Omental fat pad (tissue), 4 donors: Measurements from ENCODE around the gene MFAP3L. TPM values are rescaled to one million over a fixed set of nuclear protein-coding genes. Genes with fewer than 3 reads are reported as not detected.
"Not testable (repeated sequence)": the region's sequence is repeated elsewhere in the genome, so short reads cannot be mapped to it uniquely, and the experiment has no call there.

Experiments used
- ATAC-seq: fragments of 150-250 bp; one replicate; pipeline ENCODE4 v1.9.1; 2016; ENCODE audit warnings: mild to moderate bottlenecking, moderate library complexity; ENCODE audit not compliant: low FRiP score
- DNase-seq: peaks from one replicate; pipeline ENCODE4 v3.0.0-alpha.2; 2019; ENCODE audit warnings: low spot score
- total RNA-seq, 4 donors: library from RNA; depleted of rRNA; stranded (reverse); fragments of >200 nt; gene quantifications; one replicate each; pipeline ENCODE4 v1.1.0, GENCODE V29; 2016
- TF ChIP-seq, protein P1 (sequence below), 3 donors: fragments of 450-650 bp; IDR thresholded peaks; one replicate each; pipeline ENCODE4 v1.5.1; 2016 to 2017; ENCODE audit warnings: antibody characterized with exemption in 3 of 3, mild to moderate bottlenecking in 3 of 3, moderate library complexity in 2 of 3

Gene MFAP3L
- total RNA-seq, 4 donors from 2014 or later: 4.0 to 14.2 (median 9.4) TPM

DNA sequence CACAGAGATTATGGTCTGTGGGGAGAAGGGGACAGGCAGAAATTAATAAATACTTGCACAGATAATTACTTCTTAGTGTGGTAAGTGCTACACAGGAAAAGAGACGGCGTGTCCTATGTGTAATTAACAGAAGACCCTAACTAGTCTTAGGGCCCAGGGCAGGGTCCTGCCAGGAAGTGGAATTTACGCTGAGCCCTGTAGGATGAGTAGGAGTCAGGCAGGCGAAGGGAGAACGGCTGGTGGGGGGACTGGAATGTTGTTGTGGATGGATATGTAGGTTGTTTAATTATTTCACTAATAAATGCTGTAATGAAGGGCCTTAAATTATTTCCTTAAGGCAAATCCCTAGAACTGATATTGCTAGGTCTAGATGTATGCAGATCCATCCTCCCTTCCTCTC, 26.7 kb upstream of the MFAP3L start:
- TF ChIP-seq, protein P1, sequence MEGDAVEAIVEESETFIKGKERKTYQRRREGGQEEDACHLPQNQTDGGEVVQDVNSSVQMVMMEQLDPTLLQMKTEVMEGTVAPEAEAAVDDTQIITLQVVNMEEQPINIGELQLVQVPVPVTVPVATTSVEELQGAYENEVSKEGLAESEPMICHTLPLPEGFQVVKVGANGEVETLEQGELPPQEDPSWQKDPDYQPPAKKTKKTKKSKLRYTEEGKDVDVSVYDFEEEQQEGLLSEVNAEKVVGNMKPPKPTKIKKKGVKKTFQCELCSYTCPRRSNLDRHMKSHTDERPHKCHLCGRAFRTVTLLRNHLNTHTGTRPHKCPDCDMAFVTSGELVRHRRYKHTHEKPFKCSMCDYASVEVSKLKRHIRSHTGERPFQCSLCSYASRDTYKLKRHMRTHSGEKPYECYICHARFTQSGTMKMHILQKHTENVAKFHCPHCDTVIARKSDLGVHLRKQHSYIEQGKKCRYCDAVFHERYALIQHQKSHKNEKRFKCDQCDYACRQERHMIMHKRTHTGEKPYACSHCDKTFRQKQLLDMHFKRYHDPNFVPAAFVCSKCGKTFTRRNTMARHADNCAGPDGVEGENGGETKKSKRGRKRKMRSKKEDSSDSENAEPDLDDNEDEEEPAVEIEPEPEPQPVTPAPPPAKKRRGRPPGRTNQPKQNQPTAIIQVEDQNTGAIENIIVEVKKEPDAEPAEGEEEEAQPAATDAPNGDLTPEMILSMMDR (IDR thresholded peaks at IDR 0.05): no peak
- no peak for DNase-seq
- no peak for ATAC-seq

DNA sequence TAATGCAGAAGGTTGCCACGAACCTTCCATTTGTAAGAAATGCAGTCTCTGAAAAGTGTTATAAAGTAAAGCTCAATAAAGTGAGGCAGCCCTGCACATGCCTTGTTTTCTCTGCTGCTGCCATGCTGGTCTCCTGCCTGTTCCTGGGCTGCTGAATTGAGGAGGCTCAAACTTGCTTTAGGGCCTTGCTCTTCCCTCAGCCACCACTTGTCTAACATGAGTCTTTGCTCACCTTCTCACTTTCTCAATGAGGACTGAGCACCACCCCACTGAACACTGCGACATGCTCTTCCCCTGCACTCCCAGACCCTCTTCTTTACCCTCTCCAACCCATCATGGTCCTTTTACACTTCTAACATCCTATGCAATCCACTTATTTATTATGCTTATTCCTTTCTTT, 25.2 kb upstream of the MFAP3L start:
- DNase-seq (no peak), ATAC-seq (no peak)
- TF ChIP-seq, protein P1 (IDR thresholded peaks at IDR 0.05): no peak

DNA sequence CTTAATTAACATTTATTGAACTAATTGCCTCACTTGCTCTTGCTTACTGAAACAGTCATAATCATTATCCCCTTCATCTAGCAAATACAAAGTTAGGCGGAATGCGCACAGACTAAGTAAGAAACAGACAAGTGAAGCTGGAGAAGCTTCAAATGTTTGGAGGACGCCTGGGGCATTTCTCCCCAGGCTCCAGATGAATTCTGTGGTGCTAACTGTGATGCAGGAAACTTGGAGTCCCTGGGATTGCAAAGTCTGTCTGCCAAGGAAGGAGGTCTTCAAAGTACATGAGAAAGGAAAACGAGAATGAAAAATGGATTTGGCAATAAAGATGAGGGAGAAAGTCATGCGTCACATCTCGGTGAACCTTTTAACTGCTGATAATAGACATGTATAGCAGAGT, 23.6 kb upstream of the MFAP3L start:
- no peak for DNase-seq
- TF ChIP-seq, protein P1 (IDR thresholded peaks at IDR 0.05): no peak
- ATAC-seq: no peak

DNA sequence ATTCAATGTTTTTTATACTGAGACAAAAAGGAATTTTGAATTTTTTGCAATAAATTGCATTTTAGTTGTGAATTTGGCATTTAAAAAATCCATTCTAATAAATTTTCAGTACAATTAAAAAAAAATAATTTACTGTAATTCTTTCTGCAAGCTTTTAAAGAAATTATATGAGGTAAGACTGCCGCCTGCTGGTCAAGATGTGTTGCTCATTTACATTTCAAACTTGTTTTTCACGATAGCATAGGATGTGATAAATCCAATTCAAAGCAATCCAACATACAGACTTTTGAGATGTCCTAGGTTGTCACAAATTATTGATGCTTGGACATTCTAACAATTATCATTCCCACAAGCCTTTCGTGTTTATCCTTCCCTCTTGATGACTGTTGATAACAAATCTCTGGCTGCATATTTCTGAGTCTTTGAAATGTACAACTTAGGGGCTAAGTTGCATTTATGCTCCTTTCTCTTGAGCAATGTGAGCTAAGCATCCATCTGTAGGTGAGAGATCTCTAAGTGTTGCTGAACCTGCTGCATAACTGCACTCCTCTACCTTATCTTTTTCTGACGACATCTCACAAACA, 21.7 kb upstream of the MFAP3L start:
- ATAC-seq (no peak), DNase-seq (no peak)
- TF ChIP-seq, protein P1 (IDR thresholded peaks at IDR 0.05): peak in 1 of 3 donors; percentile 28

DNA sequence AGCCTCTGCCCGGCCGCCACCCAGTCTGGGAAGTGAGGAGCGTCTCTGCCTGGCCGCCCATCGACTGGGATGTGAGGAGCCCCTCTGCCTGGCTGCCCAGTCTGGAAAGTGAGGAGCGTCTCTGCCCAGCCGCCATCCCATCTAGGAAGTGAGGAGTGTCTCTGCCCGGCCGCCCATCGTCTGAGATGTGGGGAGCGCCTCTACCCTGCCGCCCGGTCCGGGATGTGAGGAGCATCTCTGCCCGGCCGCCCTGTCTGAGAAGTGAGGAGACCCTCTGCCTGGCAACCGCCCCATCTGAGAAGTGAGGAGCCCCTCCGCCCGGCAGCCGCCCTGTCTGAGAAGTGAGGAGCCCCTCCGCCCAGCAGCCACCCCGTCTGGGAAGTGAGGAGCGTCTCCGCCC, 20.0 kb upstream of the MFAP3L start:
- DNase-seq: not testable (repeated sequence)

DNA sequence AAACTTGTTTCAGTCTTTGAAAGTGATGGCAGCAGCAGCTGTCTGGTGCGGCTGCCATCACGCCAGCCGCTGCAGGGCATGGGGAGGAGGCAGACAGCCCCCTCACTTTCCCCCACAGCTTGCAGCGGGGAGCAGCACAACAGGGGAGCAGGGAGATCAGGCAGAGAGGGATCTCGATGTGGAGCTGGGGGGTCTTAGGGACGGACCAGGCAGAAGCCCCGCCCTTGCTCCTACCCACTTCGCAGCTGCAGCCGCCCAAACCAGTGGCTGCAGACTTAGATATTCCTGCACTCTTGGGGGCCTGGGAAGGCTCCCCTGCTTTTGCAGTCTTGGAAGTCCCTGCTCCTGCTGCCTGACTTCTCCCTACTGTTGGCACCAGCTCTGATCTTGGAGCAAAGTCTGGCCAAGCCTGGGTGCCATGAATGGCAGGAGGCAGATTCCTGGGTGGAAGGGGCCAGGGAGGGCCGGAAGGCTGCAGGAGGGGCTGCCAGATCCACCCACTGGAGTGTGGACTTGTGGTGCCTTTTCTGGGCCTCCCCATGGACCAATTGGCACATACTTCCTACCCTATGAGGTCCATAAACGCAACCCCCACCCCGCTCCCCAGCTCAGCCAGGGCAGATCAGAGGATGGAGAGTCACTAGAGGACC, 14.0 kb upstream of the MFAP3L start:
- ATAC-seq (no peak), DNase-seq (no peak)
- TF ChIP-seq, protein P1 (IDR thresholded peaks at IDR 0.05): no peak

More for the DNA sequence above, 20.0 kb upstream of the MFAP3L start:
- ATAC-seq: not testable (repeated sequence)

DNA sequence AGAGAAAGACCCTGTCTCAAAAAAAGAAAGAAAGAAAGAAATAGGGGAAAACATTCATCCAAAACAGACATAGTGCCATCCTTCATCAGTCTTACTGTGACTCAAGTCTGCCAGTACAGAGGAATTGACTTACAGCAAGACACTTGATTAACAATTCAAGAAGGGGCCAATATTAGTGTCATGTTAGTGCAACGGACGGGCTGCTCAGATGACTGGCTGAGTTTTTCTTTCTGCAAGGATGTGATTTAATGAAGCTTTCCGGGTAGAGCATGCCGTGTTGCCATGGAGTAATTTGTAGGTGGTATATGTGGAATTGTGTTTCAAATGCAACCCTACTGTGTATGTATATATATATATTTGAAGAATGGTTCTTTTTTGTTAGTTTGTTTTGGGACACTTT, 12.6 kb upstream of the MFAP3L start:
- TF ChIP-seq, protein P1 (IDR thresholded peaks at IDR 0.05): no peak
- no peak for ATAC-seq
- no peak for DNase-seq
